Measurements from ENCODE around the gene SETX.

GRCh38 chr9:132350861-132351315 lies 3.9 kb downstream of the SETX start:
- TF ChIP-seq ZNF18 (tag by site-specific recombination; IDR thresholded peaks at IDR 0.05), result no peak
- no peak for TF ChIP-seq ZNF514 (tag by site-specific recombination; IDR thresholded peaks at IDR 0.05)
- no peak for TF ChIP-seq ZNF311 (tag by site-specific recombination; IDR thresholded peaks at IDR 0.05; ENCODE audit: borderline replicate concordance)
- no peak for TF ChIP-seq ZNF114 (tag by site-specific recombination; IDR thresholded peaks at IDR 0.05)
- TF ChIP-seq REPIN1 (tag by site-specific recombination; IDR thresholded peaks at IDR 0.05; ENCODE audit: low read depth), result no peak
- TF ChIP-seq CTCF (tag by site-specific recombination; IDR thresholded peaks at IDR 0.05), result no peak
- no peak for TF ChIP-seq ZSCAN5A (tag by site-specific recombination; IDR thresholded peaks at IDR 0.05)
- no peak for TF ChIP-seq ZNF416 (tag by site-specific recombination; IDR thresholded peaks at IDR 0.05)
- no peak for TF ChIP-seq ZNF776 (tag by site-specific recombination; IDR thresholded peaks at IDR 0.05; ENCODE audit: borderline replicate concordance)
- TF ChIP-seq ZBTB8A (tag by site-specific recombination; IDR thresholded peaks at IDR 0.05), result no peak
- TF ChIP-seq TCF7L2 (IDR thresholded peaks at IDR 0.05; ENCODE audit: borderline replicate concordance, low read depth, low read length), result no peak
- TF ChIP-seq ZNF449 (tag by site-specific recombination; IDR thresholded peaks at IDR 0.05), result no peak
- no peak for TF ChIP-seq REST (tag by site-specific recombination; IDR thresholded peaks at IDR 0.05)

All from HEK293 (cell line).